Measurements from ENCODE around the gene CBARP.

The CBARP gene

DNA sequence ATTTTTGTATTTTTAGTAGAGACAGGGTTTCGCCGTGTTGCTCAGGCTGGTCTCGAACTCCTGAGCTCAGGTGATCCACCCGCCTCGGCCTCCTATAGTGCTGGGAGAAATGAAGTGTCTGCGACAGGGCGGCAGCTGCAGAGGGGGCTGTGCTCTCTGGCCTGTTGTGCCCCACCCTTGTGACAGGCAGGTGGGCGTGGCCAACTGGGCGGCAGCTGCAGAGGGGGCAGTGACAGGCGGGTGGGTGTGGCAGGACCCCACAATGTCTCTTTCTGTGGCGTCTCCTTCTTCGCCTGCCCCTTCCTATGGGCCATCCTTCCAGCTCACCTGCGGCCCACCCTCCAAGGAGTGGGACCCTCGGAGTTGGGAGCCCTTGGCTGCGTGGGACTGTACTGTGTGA lies 20.4 kb downstream of the CBARP start:
- Histone ChIP-seq H3K9me3 (ENCODE audit: control insufficient read depth, insufficient read depth, low read depth, low read length) (no peaks in the 10 kb centered on the region), H3K27ac (ENCODE audit: extremely low read depth, low read depth, low read length) (no peak overlapping the region), H3K36me3 (ENCODE audit: control insufficient read depth in 2 of 2, insufficient read depth in 1 of 2, low read length in 2 of 2) (peaks cover 7 to 49% of the 10 kb centered on the region in 2 experiments; a peak in 2 of 3 replicates), H3K4me3 (ENCODE audit: low read depth, low read length) (no peak overlapping the region), H3K4me1 (ENCODE audit: control insufficient read depth, insufficient read depth, low read length) (peaks cover 12% of the 10 kb centered on the region; the same call in 1 of the 2 replicates)
- TF ChIP-seq OSR2 (tag by site-specific recombination; IDR thresholded peaks at IDR 0.05) (no peak), KLF1 (tag by site-specific recombination; IDR thresholded peaks at IDR 0.05) (peak; percentile 94), KLF9 (tag by site-specific recombination; IDR thresholded peaks at IDR 0.05; ENCODE audit: low read depth) (peak; percentile 92), ZFP3 (tag by site-specific recombination; IDR thresholded peaks at IDR 0.05; ENCODE audit: low read depth) (no peak), FEZF1 (tag by site-specific recombination; IDR thresholded peaks at IDR 0.05) (no peak), ZNF423 (tag by site-specific recombination; IDR thresholded peaks at IDR 0.05) (no peak), ZNF24 (tag by site-specific recombination; IDR thresholded peaks at IDR 0.05) (no peak), EGR2 (tag by site-specific recombination; IDR thresholded peaks at IDR 0.05; ENCODE audit: low read depth) (0 out of 2 replicates have a peak, but pooled peaks have one; percentile 48), SP2 (tag by site-specific recombination; IDR thresholded peaks at IDR 0.05) (peak; percentile 34; the same call in 1 of the 2 replicates), ZNF837 (tag by site-specific recombination; IDR thresholded peaks at IDR 0.05) (no peak), ZNF510 (tag by site-specific recombination; IDR thresholded peaks at IDR 0.05; ENCODE audit: insufficient replicate concordance) (no peak), KLF10 (tag by site-specific recombination; IDR thresholded peaks at IDR 0.05) (peak; percentile 76), ZFHX2 (tag by site-specific recombination; conservative IDR thresholded peaks at IDR 0.05) (0 out of 2 replicates have a peak, but pooled peaks have one; percentile 20), IKZF3 (tag by site-specific recombination; IDR thresholded peaks at IDR 0.05) (no peak), ZNF155 (tag by site-specific recombination; IDR thresholded peaks at IDR 0.05) (no peak), ZNF157 (tag by site-specific recombination; IDR thresholded peaks at IDR 0.05) (no peak), SP3 (tag by site-specific recombination; IDR thresholded peaks at IDR 0.05) (0 out of 2 replicates have a peak, but pooled peaks have one; percentile 33), ZNF335 (tag by site-specific recombination; conservative IDR thresholded peaks at IDR 0.05) (0 out of 2 replicates have a peak, but pooled peaks have one; percentile 14), ZNF677 (tag by site-specific recombination; IDR thresholded peaks at IDR 0.05) (no peak), KLF8 (tag by site-specific recombination; IDR thresholded peaks at IDR 0.05) (peak; percentile 59; the same call in 1 of the 2 replicates), ZBTB7A (tag by site-specific recombination; IDR thresholded peaks at IDR 0.05; ENCODE audit: low read depth) (no peak)
- TF ChIP-seq, protein P1, sequence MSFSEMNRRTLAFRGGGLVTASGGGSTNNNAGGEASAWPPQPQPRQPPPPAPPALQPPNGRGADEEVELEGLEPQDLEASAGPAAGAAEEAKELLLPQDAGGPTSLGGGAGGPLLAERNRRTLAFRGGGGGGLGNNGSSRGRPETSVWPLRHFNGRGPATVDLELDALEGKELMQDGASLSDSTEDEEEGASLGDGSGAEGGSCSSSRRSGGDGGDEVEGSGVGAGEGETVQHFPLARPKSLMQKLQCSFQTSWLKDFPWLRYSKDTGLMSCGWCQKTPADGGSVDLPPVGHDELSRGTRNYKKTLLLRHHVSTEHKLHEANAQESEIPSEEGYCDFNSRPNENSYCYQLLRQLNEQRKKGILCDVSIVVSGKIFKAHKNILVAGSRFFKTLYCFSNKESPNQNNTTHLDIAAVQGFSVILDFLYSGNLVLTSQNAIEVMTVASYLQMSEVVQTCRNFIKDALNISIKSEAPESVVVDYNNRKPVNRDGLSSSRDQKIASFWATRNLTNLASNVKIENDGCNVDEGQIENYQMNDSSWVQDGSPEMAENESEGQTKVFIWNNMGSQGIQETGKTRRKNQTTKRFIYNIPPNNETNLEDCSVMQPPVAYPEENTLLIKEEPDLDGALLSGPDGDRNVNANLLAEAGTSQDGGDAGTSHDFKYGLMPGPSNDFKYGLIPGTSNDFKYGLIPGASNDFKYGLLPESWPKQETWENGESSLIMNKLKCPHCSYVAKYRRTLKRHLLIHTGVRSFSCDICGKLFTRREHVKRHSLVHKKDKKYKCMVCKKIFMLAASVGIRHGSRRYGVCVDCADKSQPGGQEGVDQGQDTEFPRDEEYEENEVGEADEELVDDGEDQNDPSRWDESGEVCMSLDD (tag by site-specific recombination; IDR thresholded peaks at IDR 0.05) = no peak
- TF ChIP-seq, protein P2, sequence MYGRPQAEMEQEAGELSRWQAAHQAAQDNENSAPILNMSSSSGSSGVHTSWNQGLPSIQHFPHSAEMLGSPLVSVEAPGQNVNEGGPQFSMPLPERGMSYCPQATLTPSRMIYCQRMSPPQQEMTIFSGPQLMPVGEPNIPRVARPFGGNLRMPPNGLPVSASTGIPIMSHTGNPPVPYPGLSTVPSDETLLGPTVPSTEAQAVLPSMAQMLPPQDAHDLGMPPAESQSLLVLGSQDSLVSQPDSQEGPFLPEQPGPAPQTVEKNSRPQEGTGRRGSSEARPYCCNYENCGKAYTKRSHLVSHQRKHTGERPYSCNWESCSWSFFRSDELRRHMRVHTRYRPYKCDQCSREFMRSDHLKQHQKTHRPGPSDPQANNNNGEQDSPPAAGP (tag by site-specific recombination; IDR thresholded peaks at IDR 0.05) = peak; percentile 46; the same call in 1 of the 2 replicates
- CTCF ChIA-PET = interaction anchor here (0.5 to 2.0 kb wide), 12 partner anchors 8 to 570 kb away, joined by 3 to 10 read pairs (median 3); partner anchors contain the start of gene WDR18
- POLR2A ChIA-PET = interaction anchor here (0.6 to 1.9 kb wide), 4 partner anchors 8 to 112 kb away, joined by 3 to 5 read pairs (median 4); partner anchors contain the start of gene CIRBP

DNA sequence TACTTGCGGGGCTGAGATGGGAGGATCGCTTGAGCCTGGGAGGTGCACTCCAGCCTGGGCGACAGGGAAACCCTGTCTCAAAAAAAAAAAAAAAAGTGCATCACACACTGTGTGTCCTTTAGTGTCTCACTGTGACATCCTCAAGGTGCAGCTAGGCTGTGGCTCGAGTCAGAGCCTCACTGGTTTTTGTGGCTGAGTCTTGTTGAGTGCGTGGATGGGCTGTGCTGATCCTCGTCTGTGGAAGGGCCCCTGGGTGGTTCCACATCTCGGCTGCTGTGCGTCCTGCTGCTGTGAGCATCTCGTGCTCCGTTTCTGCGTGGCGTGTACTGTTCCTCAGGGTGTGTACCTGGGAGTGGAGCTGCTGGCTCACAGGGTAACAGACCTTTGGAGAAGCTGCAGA lies 21.0 kb downstream of the CBARP start:
- H3K4me3 ChIP-seq (ENCODE audit: low read depth, low read length) = no peak overlapping the region
- peaks cover 12% of the 10 kb centered on the region; the same call in 1 of the 2 replicates for H3K4me1 ChIP-seq (ENCODE audit: control insufficient read depth, insufficient read depth, low read length)
- no peak overlapping the region for H3K27ac ChIP-seq (ENCODE audit: extremely low read depth, low read depth, low read length)
- no peak for TF ChIP-seq ZBTB48 (tag by site-specific recombination; IDR thresholded peaks at IDR 0.05)
- peak; percentile 8; the same call in 1 of the 2 replicates for TF ChIP-seq WT1 (tag by site-specific recombination; IDR thresholded peaks at IDR 0.05)
- TF ChIP-seq ZNF37A (tag by site-specific recombination; IDR thresholded peaks at IDR 0.05) = no peak
- H3K9me3 ChIP-seq (ENCODE audit: control insufficient read depth, insufficient read depth, low read depth, low read length) = no peaks in the 10 kb centered on the region
- CTCF ChIA-PET = interaction anchor here (0.5 to 2.0 kb wide), 4 partner anchors 22 to 583 kb away, joined by 3 to 10 read pairs (median 4); no protein-coding TSS in a partner anchor
- H3K36me3 ChIP-seq (ENCODE audit: control insufficient read depth in 2 of 2, insufficient read depth in 1 of 2, low read length in 2 of 2) = peaks cover 11 to 43% of the 10 kb centered on the region in 2 experiments; a peak in 2 of 3 replicates
- POLR2A ChIA-PET = interaction anchor here (0.6 to 1.9 kb wide), 3 partner anchors 24 to 112 kb away, joined by 3 to 5 read pairs (median 5); partner anchors contain the start of gene CIRBP

Data from HEK293 (cell line).